Endodermal cell (in vitro differentiated cells): ENCODE results near the gene MAML2. TPM values are rescaled to one million over a fixed set of nuclear protein-coding genes. Genes with fewer than 3 reads are reported as not detected.

Experiments
- DNase-seq: peaks from one replicate; pipeline ENCODE4 v3.0.0-alpha.2; 2017
- H3K27ac ChIP-seq: 2 replicates; pipeline ENCODE4 v1.5.1; 2013; ENCODE audit warnings: mild to moderate bottlenecking, low read depth, low read length, moderate library complexity
- H3K27me3 ChIP-seq: 2 replicates; pipeline ENCODE4 v1.6.1; 2013; ENCODE audit warnings: mild to moderate bottlenecking, low read length, moderate library complexity; ENCODE audit not compliant: insufficient read depth, control insufficient read depth, poor library complexity, severe bottlenecking
- H3K36me3 ChIP-seq: 2 replicates; pipeline ENCODE4 v1.7.0; 2013; ENCODE audit warnings: mild to moderate bottlenecking, low read length, moderate library complexity; ENCODE audit not compliant: control insufficient read depth, insufficient read depth
- H3K4me1 ChIP-seq: one replicate; pipeline ENCODE4 v1.7.0; 2013; ENCODE audit warnings: low read length; ENCODE audit not compliant: control insufficient read depth, insufficient read depth
- H3K4me3 ChIP-seq: 2 replicates; pipeline ENCODE4 v1.5.1; 2013; ENCODE audit warnings: mild to moderate bottlenecking, low read length, moderate library complexity
- H3K9ac ChIP-seq: 2 replicates; pipeline ENCODE4 v1.6.1; 2013; ENCODE audit warnings: mild to moderate bottlenecking, low read length, moderate library complexity; ENCODE audit not compliant: poor library complexity, severe bottlenecking; ENCODE audit errors: extremely low read depth
- H3K9me3 ChIP-seq: 2 replicates; pipeline ENCODE4 v1.6.1; 2013; ENCODE audit warnings: mild to moderate bottlenecking, low read length, moderate library complexity; ENCODE audit not compliant: control insufficient read depth
- H3K27ac Mint-ChIP-seq: 2 replicates; pipeline ENCODE4 v1.8.0; 2020; ENCODE audit warnings: mixed read lengths
- H3K27me3 Mint-ChIP-seq: 2 replicates; pipeline ENCODE4 v1.8.0; 2021; ENCODE audit warnings: mild to moderate bottlenecking, mixed read lengths; ENCODE audit not compliant: insufficient read depth
- H3K36me3 Mint-ChIP-seq: 2 replicates; pipeline ENCODE4 v1.8.0; 2020; ENCODE audit warnings: low read depth, mixed read lengths
- H3K4me1 Mint-ChIP-seq: 2 replicates; pipeline ENCODE4 v1.8.0; 2020; ENCODE audit warnings: mixed read lengths
- H3K4me3 Mint-ChIP-seq: 2 replicates; pipeline ENCODE4 v1.8.0; 2020; ENCODE audit warnings: mild to moderate bottlenecking, moderate library complexity, mixed read lengths
- H3K9me3 Mint-ChIP-seq: 2 replicates; pipeline ENCODE4 v1.8.0; 2020; ENCODE audit warnings: mild to moderate bottlenecking, mixed read lengths
- WGBS, 2 experiments: methylation state at CpG; one replicate each; pipeline versions ENCODE4 v1.1.5 to v1.1.7; 2013; ENCODE audit warnings: missing lambda C conversion rate in 2 of 2, mixed read lengths in 1 of 2; ENCODE audit not compliant: insufficient coverage in 1 of 2, insufficient read length in 1 of 2; 5-methylcytosine and 5-hydroxymethylcytosine counted together
- total RNA-seq, 2 donors: library from RNA; stranded (reverse); fragmentation: NEBNext Ultra II Directional in 1 of 2; extraction: Animal tissue kit (Norgen Biotek cat#: 25700) in 1 of 2; gene quantifications; 2 replicates in 1 of 2; 3 replicates in 1 of 2; pipeline ENCODE4 v1.2.1, GENCODE V29; 2021
- TF ChIP-seq, protein P1 (sequence below): fragments of 200-600 bp; sonication (generic); conservative IDR thresholded peaks from 2 replicates; pipeline ENCODE4 v1.5.0; 2021; ENCODE audit warnings: antibody characterized with exemption, mild to moderate bottlenecking

MAML2 gene
- total RNA-seq, 2 donors from 2014 or later, result 6.6 to 8.0 TPM

DNA sequence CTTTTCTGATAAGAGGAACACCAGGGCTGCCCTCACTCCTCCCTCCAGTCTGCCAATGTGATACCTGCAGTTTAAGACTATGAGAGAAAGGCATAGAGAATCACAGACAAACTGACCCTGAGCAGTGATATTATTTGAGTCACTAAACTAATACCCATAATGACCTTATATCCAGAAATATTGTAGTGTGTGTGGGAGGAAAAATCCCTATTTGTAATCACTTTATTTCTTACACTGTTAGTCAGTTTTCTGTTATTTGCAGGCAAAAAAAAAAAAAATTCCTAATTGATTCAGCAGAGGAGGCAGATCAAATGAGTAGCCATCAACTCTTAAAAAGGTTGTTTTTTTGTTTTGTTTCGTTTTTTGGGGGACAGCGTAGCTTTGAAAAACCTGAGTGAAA is 82.5 kb downstream of the MAML2 start:
- Histone ChIP-seq H3K4me1 (peaks cover 7% of the 10 kb centered on the region), H3K27me3 (no peaks in the 10 kb centered on the region), H3K27ac (no peak overlapping the region), H3K36me3 (no peaks in the 10 kb centered on the region), H3K9me3 (no peaks in the 10 kb centered on the region), H3K4me3 (no peak overlapping the region), H3K9ac (no peak overlapping the region)
- Mint-ChIP-seq H3K4me3 (no peak overlapping the region), H3K27me3 (no peaks in the 10 kb centered on the region), H3K9me3 (no peaks in the 10 kb centered on the region), H3K27ac (no peak overlapping the region), H3K36me3 (peaks cover 3% of the 10 kb centered on the region), H3K4me1 (peaks cover 14% of the 10 kb centered on the region)
- WGBS, 2 experiments, result 96% methylated on average over 2 of the region's 2 CpGs; no CpG with 5 or more reads in 1 of the 2 experiments
- no peak for DNase-seq
- TF ChIP-seq, protein P1, sequence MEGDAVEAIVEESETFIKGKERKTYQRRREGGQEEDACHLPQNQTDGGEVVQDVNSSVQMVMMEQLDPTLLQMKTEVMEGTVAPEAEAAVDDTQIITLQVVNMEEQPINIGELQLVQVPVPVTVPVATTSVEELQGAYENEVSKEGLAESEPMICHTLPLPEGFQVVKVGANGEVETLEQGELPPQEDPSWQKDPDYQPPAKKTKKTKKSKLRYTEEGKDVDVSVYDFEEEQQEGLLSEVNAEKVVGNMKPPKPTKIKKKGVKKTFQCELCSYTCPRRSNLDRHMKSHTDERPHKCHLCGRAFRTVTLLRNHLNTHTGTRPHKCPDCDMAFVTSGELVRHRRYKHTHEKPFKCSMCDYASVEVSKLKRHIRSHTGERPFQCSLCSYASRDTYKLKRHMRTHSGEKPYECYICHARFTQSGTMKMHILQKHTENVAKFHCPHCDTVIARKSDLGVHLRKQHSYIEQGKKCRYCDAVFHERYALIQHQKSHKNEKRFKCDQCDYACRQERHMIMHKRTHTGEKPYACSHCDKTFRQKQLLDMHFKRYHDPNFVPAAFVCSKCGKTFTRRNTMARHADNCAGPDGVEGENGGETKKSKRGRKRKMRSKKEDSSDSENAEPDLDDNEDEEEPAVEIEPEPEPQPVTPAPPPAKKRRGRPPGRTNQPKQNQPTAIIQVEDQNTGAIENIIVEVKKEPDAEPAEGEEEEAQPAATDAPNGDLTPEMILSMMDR, result no peak

DNA sequence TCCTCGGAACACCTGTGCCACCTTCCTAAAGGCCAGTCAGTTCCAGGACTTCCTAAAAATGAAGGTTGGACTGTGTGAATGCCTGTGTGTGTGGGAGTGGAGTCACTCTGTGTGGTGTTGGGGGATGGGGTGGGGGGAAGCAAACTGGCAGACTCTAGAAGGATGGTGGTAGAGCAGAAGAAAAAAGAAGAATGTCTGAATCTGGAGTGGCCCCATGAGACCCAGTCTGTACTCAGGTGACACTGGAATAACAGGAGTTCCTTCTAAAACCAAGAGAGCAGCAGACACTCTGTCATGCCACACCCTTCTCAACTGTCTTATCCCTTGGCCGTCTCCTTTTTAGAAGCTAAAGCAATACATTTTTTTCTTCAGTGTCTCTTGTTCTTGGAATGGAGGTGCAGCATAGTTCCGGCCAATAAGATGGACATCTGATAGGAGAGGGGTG is 82.9 kb downstream of the MAML2 start:
- Mint-ChIP-seq H3K4me3 (no peak overlapping the region), H3K27ac (no peak overlapping the region)
- 94 to 100% methylated on average over 1 to 3 of the region's 3 CpGs for WGBS, 2 experiments

DNA sequence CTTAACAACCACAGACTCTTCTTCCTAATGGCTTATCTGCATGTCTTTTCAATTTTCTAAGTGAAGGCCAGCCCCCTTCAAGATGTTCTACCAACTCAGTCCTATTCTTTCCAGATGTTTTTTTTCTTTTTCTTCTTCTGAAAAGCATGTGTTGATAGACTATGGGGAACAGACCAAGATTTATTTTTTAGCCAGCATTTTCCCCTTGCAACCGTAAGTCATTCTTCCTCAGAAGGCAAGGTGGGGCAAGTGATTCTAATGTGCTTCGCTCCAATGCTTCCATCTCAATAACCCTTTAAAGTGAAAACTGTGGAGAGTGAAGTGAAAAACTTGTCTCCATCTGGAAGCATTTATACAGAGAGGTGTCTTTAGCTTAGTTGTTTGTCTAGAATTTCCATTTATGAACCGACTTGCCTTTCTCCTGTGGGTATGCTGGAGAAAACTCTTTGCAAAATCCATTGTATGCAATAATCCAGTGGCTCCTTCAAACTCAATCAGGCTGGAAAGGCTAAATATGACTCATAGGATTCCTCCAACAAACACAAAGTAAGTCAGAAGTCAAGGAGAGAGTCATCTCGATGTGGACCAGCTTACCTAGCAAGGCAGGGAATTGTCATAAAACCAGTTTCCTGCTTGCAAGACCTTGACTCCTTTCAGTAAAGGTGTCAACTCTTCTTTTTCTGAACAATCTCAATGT is 83.7 kb downstream of the MAML2 start:
- Histone ChIP-seq H3K36me3 (no peaks in the 10 kb centered on the region), H3K27me3 (no peaks in the 10 kb centered on the region), H3K27ac (no peak overlapping the region), H3K9me3 (no peaks in the 10 kb centered on the region), H3K9ac (no peak overlapping the region), H3K4me3 (no peak overlapping the region), H3K4me1 (peaks cover 7% of the 10 kb centered on the region)
- DNase-seq, result no peak
- TF ChIP-seq, protein P1, result no peak
- peaks cover 19% of the 10 kb centered on the region for H3K4me1 Mint-ChIP-seq
- no peaks in the 10 kb centered on the region for H3K9me3 Mint-ChIP-seq
- H3K36me3 Mint-ChIP-seq, result peaks cover 3% of the 10 kb centered on the region
- no peak overlapping the region for H3K4me3 Mint-ChIP-seq
- H3K27ac Mint-ChIP-seq, result peak overlapping the region; percentile 67
- 94 to 97% methylated on average over 2 to 4 of the region's 4 CpGs for WGBS, 2 experiments
- H3K27me3 Mint-ChIP-seq, result no peaks in the 10 kb centered on the region

More for the DNA sequence above, 82.9 kb downstream of the MAML2 start:
- Histone ChIP-seq H3K9ac (no peak overlapping the region), H3K27ac (no peak overlapping the region), H3K27me3 (no peaks in the 10 kb centered on the region), H3K9me3 (no peaks in the 10 kb centered on the region), H3K4me1 (peaks cover 7% of the 10 kb centered on the region), H3K4me3 (no peak overlapping the region), H3K36me3 (no peaks in the 10 kb centered on the region)
- Mint-ChIP-seq H3K4me1 (peaks cover 14% of the 10 kb centered on the region), H3K36me3 (peaks cover 3% of the 10 kb centered on the region), H3K9me3 (no peaks in the 10 kb centered on the region), H3K27me3 (no peaks in the 10 kb centered on the region)
- DNase-seq, result no peak
- TF ChIP-seq, protein P1, result no peak
